DND-41 (cell line): ENCODE measurements around the gene TTLL6.

Experiments used
- CTCF ChIP-seq: IDR thresholded peaks from 2 replicates; pipeline ENCODE4 v1.5.1; 2012; ENCODE audit warnings: borderline replicate concordance, low read length, moderate library complexity, mild to moderate bottlenecking; ENCODE audit not compliant: poor library complexity, severe bottlenecking; ENCODE audit errors: extremely low read depth
- EZH2 ChIP-seq: IDR thresholded peaks from 3 replicates; pipeline ENCODE4 v1.6.1; 2012; ENCODE audit warnings: borderline replicate concordance, low read depth, mild to moderate bottlenecking, moderate library complexity, low read length, inconsistent platforms; ENCODE audit not compliant: severe bottlenecking

GRCh38 chr17:48791128-48792032, 25.6 kb downstream of the TTLL6 start:
- peak; percentile 66 for TF ChIP-seq CTCF
- no peak for TF ChIP-seq EZH2
